H1 (cell line): ENCODE data around the gene ELAVL1. TPM values are rescaled to one million over a fixed set of nuclear protein-coding genes. Genes with fewer than 3 reads are reported as not detected.
A peak's percentile ranks its signal among the peaks of the same experiment; 100 is the strongest.

Source experiments
- CTCF ChIA-PET: fragments of 300-600 bp; sonication (Branson Sonifier 250); formaldehyde crosslinking; loops from one replicate; lab custom pipeline; 2021; ENCODE audit not compliant: partially characterized antibody; lab: Charles Lee
- POLR2A ChIA-PET: fragments of 300-600 bp; sonication (Branson Sonifier 250); formaldehyde crosslinking; loops from one replicate; lab custom pipeline; 2021; ENCODE audit warnings: inconsistent platforms; ENCODE audit not compliant: partially characterized antibody; lab: Charles Lee
- DNase-seq, 2 experiments: peaks; one replicate each; pipeline versions ENCODE4 v3.0.0 to v3.0.0-alpha.2; 2010 to 2022; ENCODE audit warnings: low spot score in 2 of 2, low read depth in 1 of 2, mixed read lengths in 1 of 2
- FAIRE-seq: peaks from 2 replicates; lab custom pipeline; 2011; peaks lifted over from hg19 to GRCh38; lab: Jason Lieb, UNC
- H2AFZ ChIP-seq: 2 replicates; pipeline ENCODE4 v1.8.1; 2012; ENCODE audit warnings: low read length, inconsistent platforms
- H2AK5ac ChIP-seq: 2 replicates; pipeline ENCODE4 v1.6.1; 2013; ENCODE audit warnings: low read depth, low read length
- H2BK120ac ChIP-seq: replicated peaks from 2 replicates; pipeline ENCODE3; 2013; ENCODE audit warnings: low read depth, low read length, inconsistent platforms
- H2BK12ac ChIP-seq: 2 replicates; pipeline ENCODE4 v1.6.1; 2013; ENCODE audit warnings: low read depth, low read length
- H2BK15ac ChIP-seq: 2 replicates; pipeline ENCODE4 v1.6.1; 2013; ENCODE audit warnings: low read length
- H2BK20ac ChIP-seq: 2 replicates; pipeline ENCODE4 v1.6.1; 2013; ENCODE audit warnings: low read length
- H2BK5ac ChIP-seq: 2 replicates; pipeline ENCODE4 v1.6.1; 2013; ENCODE audit warnings: low read depth, low read length
- H3K14ac ChIP-seq: 2 replicates; pipeline ENCODE4 v1.6.1; 2013; ENCODE audit warnings: inconsistent platforms; ENCODE audit not compliant: insufficient read length
- H3K18ac ChIP-seq: 2 replicates; pipeline ENCODE4 v1.6.1; 2013; ENCODE audit warnings: low read length; ENCODE audit errors: extremely low read depth
- H3K23ac ChIP-seq: 2 replicates; pipeline ENCODE4 v1.6.1; 2013; ENCODE audit warnings: inconsistent platforms; ENCODE audit not compliant: insufficient read length
- H3K23me2 ChIP-seq: 2 replicates; pipeline ENCODE4 v1.6.1; 2013; ENCODE audit warnings: low read depth, low read length
- H3K27ac ChIP-seq: 2 replicates; pipeline ENCODE4 v1.6.1; 2011; ENCODE audit warnings: low read depth, low read length, inconsistent platforms
- H3K27me3 ChIP-seq, 4 experiments: replicated peaks in 1 of 4; 1 replicate in 1 of 4; 2 replicates in 3 of 4; pipeline versions ENCODE4 v1.6.1 to v1.8.1; 2011 to 2013; ENCODE audit warnings: low read length in 3 of 4, mild to moderate bottlenecking in 3 of 4, inconsistent platforms in 2 of 4, mixed read lengths in 2 of 4, moderate library complexity in 1 of 4; ENCODE audit not compliant: control insufficient read depth in 3 of 4, insufficient read depth in 3 of 4; ENCODE audit errors: extremely low read depth in 1 of 4
- H3K36me3 ChIP-seq, 4 experiments: 2 replicates each; pipeline versions ENCODE4 v1.6.1 to v1.8.1; 2011 to 2013; ENCODE audit warnings: mild to moderate bottlenecking in 4 of 4, low read length in 3 of 4, moderate library complexity in 2 of 4, control low read depth in 1 of 4, inconsistent platforms in 1 of 4; ENCODE audit not compliant: insufficient read depth in 4 of 4, control insufficient read depth in 2 of 4
- H3K4ac ChIP-seq: replicated peaks from 2 replicates; pipeline ENCODE3; 2013; ENCODE audit warnings: low read length, low read depth, mixed read lengths, inconsistent platforms; ENCODE audit not compliant: insufficient read length
- H3K4me1 ChIP-seq, 4 experiments: replicated peaks in 1 of 4; 1 replicate in 1 of 4; 2 replicates in 3 of 4; pipeline versions ENCODE4 v1.6.1 to v1.8.1; 2011 to 2013; ENCODE audit warnings: low read length in 3 of 4, inconsistent platforms in 2 of 4, mixed read lengths in 1 of 4; ENCODE audit not compliant: insufficient read depth in 4 of 4, control insufficient read depth in 3 of 4
- H3K4me2 ChIP-seq, 2 experiments: 2 replicates each; pipeline versions ENCODE4 v1.6.1 to v1.8.1; 2011 to 2013; ENCODE audit warnings: low read depth in 2 of 2, low read length in 2 of 2, control low read depth in 1 of 2, inconsistent platforms in 1 of 2, mild to moderate bottlenecking in 1 of 2; ENCODE audit not compliant: insufficient read depth in 1 of 2
- H3K4me3 ChIP-seq, 4 experiments: fragments of 200-600, 300-600 bp in 1 of 4; sonication (generic), shearing (Covaris generic), sonication (Bioruptor Twin) in 1 of 4; 2 replicates each; pipeline versions ENCODE4 v1.5.1 to v1.8.1; 2011 to 2016; ENCODE audit warnings: low read length in 4 of 4, low read depth in 3 of 4, control low read depth in 2 of 4, inconsistent platforms in 2 of 4, mild to moderate bottlenecking in 2 of 4, mixed read lengths in 1 of 4, moderate library complexity in 1 of 4; ENCODE audit not compliant: insufficient read depth in 2 of 4; ENCODE audit errors: extremely low read depth in 1 of 4
- H3K56ac ChIP-seq: replicated peaks from 2 replicates; pipeline ENCODE3; 2013; ENCODE audit warnings: low read depth, mild to moderate bottlenecking, mixed read lengths, low read length, inconsistent platforms; ENCODE audit not compliant: insufficient read length
- H3K79me1 ChIP-seq: 2 replicates; pipeline ENCODE4 v1.6.1; 2013; ENCODE audit warnings: low read depth, low read length, control low read depth
- H3K79me2 ChIP-seq, 2 experiments: 2 replicates each; pipeline versions ENCODE4 v1.6.1 to v1.8.1; 2012 to 2013; ENCODE audit warnings: low read length in 2 of 2, mild to moderate bottlenecking in 2 of 2, inconsistent platforms in 1 of 2; ENCODE audit not compliant: insufficient read depth in 2 of 2, control insufficient read depth in 1 of 2
- H3K9ac ChIP-seq, 4 experiments: replicated peaks in 1 of 4; 1 replicate in 1 of 4; 2 replicates in 3 of 4; pipeline versions ENCODE4 v1.6.1 to v1.8.1; 2011 to 2013; ENCODE audit warnings: low read depth in 3 of 4, low read length in 3 of 4, control low read depth in 2 of 4, mild to moderate bottlenecking in 2 of 4, moderate library complexity in 2 of 4, inconsistent platforms in 1 of 4; ENCODE audit errors: extremely low read depth in 1 of 4
- H3K9me3 ChIP-seq, 2 experiments: 2 replicates each; pipeline versions ENCODE4 v1.6.1 to v1.8.1; 2012 to 2013; ENCODE audit warnings: mild to moderate bottlenecking in 2 of 2, moderate library complexity in 2 of 2, control low read depth in 1 of 2, inconsistent platforms in 1 of 2, low read depth in 1 of 2, low read length in 1 of 2, mixed read lengths in 1 of 2; ENCODE audit not compliant: insufficient read depth in 2 of 2
- H4K20me1 ChIP-seq, 2 experiments: replicated peaks in 1 of 2; 2 replicates each; pipeline versions ENCODE3 to v1.8.1; 2011 to 2013; ENCODE audit warnings: inconsistent platforms in 2 of 2, low read length in 2 of 2, mild to moderate bottlenecking in 1 of 2; ENCODE audit not compliant: insufficient read depth in 2 of 2, control insufficient read depth in 1 of 2
- H4K5ac ChIP-seq: 2 replicates; pipeline ENCODE4 v1.6.1; 2013; ENCODE audit warnings: low read length, low read depth, mixed read lengths, inconsistent platforms; ENCODE audit not compliant: insufficient read length
- H4K8ac ChIP-seq: 2 replicates; pipeline ENCODE4 v1.8.0; 2013; ENCODE audit warnings: mild to moderate bottlenecking, moderate library complexity, low read length, inconsistent platforms; ENCODE audit not compliant: insufficient read depth; ENCODE audit errors: extremely low read depth
- H4K91ac ChIP-seq: replicated peaks from 2 replicates; pipeline ENCODE3; 2013; ENCODE audit warnings: low read length, mixed read lengths, inconsistent platforms; ENCODE audit not compliant: insufficient read length
- BRCA1 ChIP-seq: IDR thresholded peaks from 2 replicates; pipeline ENCODE4 v1.6.1; 2012; ENCODE audit warnings: low read depth, low read length, improper control_type of control experiment
- CBX8 ChIP-seq: fragments of 300-800, 300-1000 bp; sonication (generic); IDR thresholded peaks from 2 replicates; pipeline ENCODE4 v1.7.1; 2016; ENCODE audit warnings: low read depth, low read length, borderline replicate concordance
- GTF2F1 ChIP-seq: IDR thresholded peaks from 2 replicates; pipeline ENCODE4 v1.6.1; 2012; ENCODE audit warnings: low read depth, low read length, improper control_type of control experiment, borderline replicate concordance
- NANOG ChIP-seq: IDR thresholded peaks from 2 replicates; pipeline ENCODE4 v1.6.1; 2011; ENCODE audit warnings: low read length, low read depth, mild to moderate bottlenecking, inconsistent platforms; ENCODE audit not compliant: insufficient read depth, poor library complexity, severe bottlenecking
- RNF2 ChIP-seq: fragments of 200-900, 300-1000 bp; sonication (generic); IDR thresholded peaks from 2 replicates; pipeline ENCODE4 v1.7.1; 2016; ENCODE audit warnings: borderline replicate concordance, low read depth, mild to moderate bottlenecking, antibody characterized with exemption, low read length; ENCODE audit not compliant: poor library complexity, severe bottlenecking; ENCODE audit errors: missing control alignments
- SP1 ChIP-seq: IDR thresholded peaks from 2 replicates; pipeline ENCODE4 v1.6.1; 2011; ENCODE audit warnings: low read depth, low read length
- TCF12 ChIP-seq: IDR thresholded peaks from 2 replicates; pipeline ENCODE4 v1.6.1; 2011; ENCODE audit warnings: low read depth, mild to moderate bottlenecking, low read length
- YY1 ChIP-seq: IDR thresholded peaks from 2 replicates; pipeline ENCODE4 v1.6.1; 2011; ENCODE audit warnings: low read depth, mild to moderate bottlenecking, low read length
- ZNF274 ChIP-seq: IDR thresholded peaks from 2 replicates; pipeline ENCODE4 v1.7.0; 2012; ENCODE audit warnings: low read length, borderline replicate concordance; ENCODE audit errors: extremely low read depth
- WGBS, 2 experiments: shearing (Covaris generic) in 1 of 2; methylation state at CpG; one replicate each; pipeline versions ENCODE4 v1.1.6 to v1.1.7; 2013 to 2015; ENCODE audit warnings: low lambda C conversion rate in 2 of 2, mixed read lengths in 2 of 2, inconsistent platforms in 1 of 2, low coverage in 1 of 2, missing lambda C conversion rate in 1 of 2; ENCODE audit not compliant: insufficient replicate concordance in 2 of 2, insufficient coverage in 1 of 2, insufficient read length in 1 of 2; ENCODE audit errors: extremely low coverage in 1 of 2, missing lambda C conversion rate in 1 of 2; 5-methylcytosine and 5-hydroxymethylcytosine counted together
- polyA plus RNA-seq, 7 experiments: library from polyadenylated mRNA; depleted of rRNA in 3 of 7; stranded (reverse) in 5 of 7; unstranded in 2 of 7; fragments of >200 nt in 5 of 7; fragments of 200-250 nt in 2 of 7; gene quantifications; 1 replicate in 5 of 7; 2 replicates in 1 of 7; 4 replicates in 1 of 7; pipeline versions ENCODE4 v1.2.1 to v1.2.3, GENCODE V29; 2011 to 2013; ENCODE audit warnings: missing spikeins in 2 of 7, mixed read lengths in 2 of 7
- total RNA-seq: library from RNA; stranded (reverse); fragmentation: NEBNext Ultra II Directional; extraction: Animal tissue kit (Norgen Biotek cat#: 25700); gene quantifications from 2 replicates; pipeline ENCODE4 v1.2.1, GENCODE V29; 2021
- TF ChIP-seq, protein P1 (sequence below): IDR thresholded peaks from 2 replicates; pipeline ENCODE4 v1.6.1; 2012; ENCODE audit warnings: low read length, inconsistent platforms

Gene ELAVL1
- total and polyA plus RNA-seq, 2 of the 8 experiments (the other 6 are each of a cell fraction or from before 2014, with no cell fraction given) = 56.7 to 163 TPM

GRCh38 chr19:7941895-7942596 is 63.4 kb downstream of the ELAVL1 start:
- Histone ChIP-seq H2BK12ac (no peak overlapping the region), H2BK120ac (no peak overlapping the region), H3K4me1 (peaks cover 0 to 3% (median 0%) of the 10 kb centered on the region in 4 experiments; a peak in 1 of 7 replicates), H3K18ac (no peak overlapping the region), H4K5ac (no peak overlapping the region), H3K56ac (no peak overlapping the region), H3K23me2 (peaks cover 3% of the 10 kb centered on the region; the same call in 1 of the 2 replicates), H4K8ac (no peak overlapping the region), H4K91ac (no peak overlapping the region), H3K4me2 (peak overlapping the region; percentile 74 to 76; a peak in 3 of 4 replicates), H3K79me1 (peaks cover 8% of the 10 kb centered on the region), H3K9ac (no peak overlapping the region), H3K4me3 (peak overlapping the region; percentile 90 to 99 (median 97); a peak in 6 of 8 replicates), H3K4ac (no peak overlapping the region), H3K27ac (no peak overlapping the region), H2BK15ac (no peak overlapping the region), H3K14ac (no peak overlapping the region), H3K36me3 (peaks cover 2 to 39% (median 20%) of the 10 kb centered on the region in 4 experiments), H3K9me3 (no peaks in the 10 kb centered on the region), H2BK5ac (no peak overlapping the region), H4K20me1 (peaks cover 0 to 5% of the 10 kb centered on the region in 2 experiments), H2BK20ac (no peak overlapping the region), H2AK5ac (no peak overlapping the region), H3K79me2 (peaks cover 5 to 28% of the 10 kb centered on the region in 2 experiments; a peak in 3 of 4 replicates), H3K27me3 (no peaks in the 10 kb centered on the region), H2AFZ (no peak overlapping the region), H3K23ac (no peak overlapping the region)
- ChIA-PET CTCF (interaction anchor here (0.7 to 3.8 kb wide), 5 partner anchors 8 to 73 kb away, joined by 3 to 19 read pairs (median 4); partner anchors contain the start of gene CTXN1), POLR2A (interaction anchor here (0.6 to 13.5 kb wide), 12 partner anchors 11 to 219 kb away, joined by 3 to 205 read pairs (median 4); partner anchors contain the start of genes CTXN1 and SNAPC2)
- DNase-seq (no peak), FAIRE-seq (no peak)
- 94% methylated on average over 19 of the region's 19 CpGs; no CpG with 5 or more reads in 1 of the 2 experiments for WGBS, 2 experiments
- no peak for TF ChIP-seq SP1
- TF ChIP-seq TCF12 = no peak
- TF ChIP-seq CBX8 = no peak
- TF ChIP-seq NANOG = no peak
- no peak for TF ChIP-seq GTF2F1
- TF ChIP-seq YY1 = no peak
- no peak for TF ChIP-seq ZNF274
- no peak for TF ChIP-seq RNF2
- no peak for TF ChIP-seq BRCA1
- TF ChIP-seq, protein P1, sequence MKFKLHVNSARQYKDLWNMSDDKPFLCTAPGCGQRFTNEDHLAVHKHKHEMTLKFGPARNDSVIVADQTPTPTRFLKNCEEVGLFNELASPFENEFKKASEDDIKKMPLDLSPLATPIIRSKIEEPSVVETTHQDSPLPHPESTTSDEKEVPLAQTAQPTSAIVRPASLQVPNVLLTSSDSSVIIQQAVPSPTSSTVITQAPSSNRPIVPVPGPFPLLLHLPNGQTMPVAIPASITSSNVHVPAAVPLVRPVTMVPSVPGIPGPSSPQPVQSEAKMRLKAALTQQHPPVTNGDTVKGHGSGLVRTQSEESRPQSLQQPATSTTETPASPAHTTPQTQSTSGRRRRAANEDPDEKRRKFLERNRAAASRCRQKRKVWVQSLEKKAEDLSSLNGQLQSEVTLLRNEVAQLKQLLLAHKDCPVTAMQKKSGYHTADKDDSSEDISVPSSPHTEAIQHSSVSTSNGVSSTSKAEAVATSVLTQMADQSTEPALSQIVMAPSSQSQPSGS = no peak
